Gastroesophageal sphincter (tissue), 4 donors: Measurements from ENCODE around the gene GNE. TPM values are rescaled to one million over a fixed set of nuclear protein-coding genes. Genes with fewer than 3 reads are reported as not detected.
"Not testable (repeated sequence)": the region's sequence is repeated elsewhere in the genome, so short reads cannot be mapped to it uniquely, and the experiment has no call there.

Experiments
- ATAC-seq: fragments of 150-250 bp; one replicate; pipeline ENCODE4 v1.9.1; 2016; ENCODE audit warnings: mild to moderate bottlenecking, moderate library complexity
- H3K27ac ChIP-seq, 4 donors: fragments of 200-600 bp; sonication (generic) in 3 of 4; 1 replicate in 3 of 4; 2 replicates in 1 of 4; pipeline ENCODE4 v1.5.1; 2016 to 2019
- H3K27me3 ChIP-seq: fragments of 200-600 bp; sonication (generic); one replicate; pipeline ENCODE4 v1.5.1; 2019
- H3K36me3 ChIP-seq, 2 donors: fragments of 200-600 bp; sonication (generic); one replicate each; pipeline ENCODE4 v1.5.1; 2019; ENCODE audit warnings: control low read depth in 1 of 2
- H3K4me1 ChIP-seq, 3 donors: fragments of 200-600 bp; sonication (generic); 1 replicate in 2 of 3; 2 replicates in 1 of 3; pipeline ENCODE4 v1.5.1; 2016 to 2019; ENCODE audit warnings: control low read depth in 2 of 3
- H3K4me3 ChIP-seq, 2 donors: fragments of 200-600 bp; sonication (generic); one replicate each; pipeline ENCODE4 v1.5.1; 2019; ENCODE audit warnings: mild to moderate bottlenecking in 1 of 2, moderate library complexity in 1 of 2
- H3K9me3 ChIP-seq, 3 donors: fragments of 200-600 bp; sonication (generic); one replicate each; pipeline ENCODE4 v1.5.1; 2017 to 2019; ENCODE audit warnings: control low read depth in 2 of 3
- EP300 ChIP-seq: sonication (generic); formaldehyde crosslinking; IDR thresholded peaks from one replicate; pipeline ENCODE4 v1.6.1; 2017; ENCODE audit warnings: antibody characterized with exemption, mild to moderate bottlenecking
- POLR2A ChIP-seq, 2 donors: fragments of 450-650 bp; IDR thresholded peaks; one replicate each; pipeline ENCODE4 v1.6.1; 2017; ENCODE audit warnings: antibody characterized with exemption in 2 of 2, mild to moderate bottlenecking in 2 of 2, moderate library complexity in 1 of 2
- POLR2AphosphoS5 ChIP-seq: sonication (generic); formaldehyde crosslinking; IDR thresholded peaks from one replicate; pipeline ENCODE4 v1.6.1; 2017; ENCODE audit warnings: antibody characterized with exemption
- WGBS, 2 donors: methylation state at CpG; one replicate each; pipeline ENCODE4 v1.1.5; 2018; ENCODE audit warnings: low coverage in 1 of 2; 5-methylcytosine and 5-hydroxymethylcytosine counted together
- total RNA-seq, 4 donors: library from RNA; depleted of rRNA; stranded (reverse); fragments of >200 nt; gene quantifications; one replicate each; pipeline ENCODE4 v1.1.0, GENCODE V29; 2016
- TF ChIP-seq, protein P1 (sequence below), 4 experiments: fragments of 200-600 bp in 2 of 4; fragments of 450-650 bp in 2 of 4; sonication (generic) in 1 of 4; IDR thresholded peaks; one replicate each; pipeline ENCODE4 v1.5.1; 2017 to 2019; ENCODE audit warnings: antibody characterized with exemption in 4 of 4, mild to moderate bottlenecking in 2 of 4, moderate library complexity in 2 of 4

GNE gene
- total RNA-seq, 4 donors from 2014 or later, result 27.3 to 34.2 (median 31.1) TPM

DNA sequence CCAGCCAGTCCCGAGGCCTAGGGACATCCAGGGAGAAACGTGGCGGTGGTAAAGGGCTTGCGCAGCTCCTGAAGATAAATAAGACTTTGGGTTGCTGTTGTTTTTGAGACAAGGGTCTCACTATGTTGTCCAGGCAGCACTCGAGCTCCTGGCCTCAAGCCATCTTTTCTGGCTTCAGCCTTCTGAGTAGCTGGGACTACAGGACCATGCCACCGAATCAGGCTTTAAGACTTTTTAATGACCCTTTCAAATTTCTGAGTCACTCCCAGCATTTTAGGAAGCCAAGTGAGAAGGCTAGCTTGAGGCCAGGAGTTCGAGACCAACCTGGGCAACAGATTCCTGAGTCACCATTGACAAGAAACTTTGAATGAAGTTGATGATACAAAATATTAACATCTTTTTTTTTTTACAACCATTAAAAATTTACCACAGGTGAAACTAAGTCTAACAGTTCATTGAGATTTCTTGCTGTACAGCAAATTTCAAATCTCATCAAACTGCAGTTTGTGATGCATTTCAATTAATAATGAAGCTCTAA lies 817 bp upstream of the GNE start:
- 54 to 65% methylated on average over 2 of the region's 7 CpGs for WGBS, 2 donors
- H3K27me3 ChIP-seq, result no peaks in the 10 kb centered on the region
- H3K4me1 ChIP-seq, result peaks cover 0 to 28% (median 8%) of the 10 kb centered on the region in 3 donors
- no peak for ATAC-seq
- peak overlapping the region; percentile 97 to 100 (median 100) for H3K27ac ChIP-seq
- no peaks in the 10 kb centered on the region for H3K36me3 ChIP-seq
- TF ChIP-seq POLR2AphosphoS5 (no peak), EP300 (no peak), POLR2A (IDR thresholded peaks at IDR 0.05) (no peak)
- TF ChIP-seq, protein P1, sequence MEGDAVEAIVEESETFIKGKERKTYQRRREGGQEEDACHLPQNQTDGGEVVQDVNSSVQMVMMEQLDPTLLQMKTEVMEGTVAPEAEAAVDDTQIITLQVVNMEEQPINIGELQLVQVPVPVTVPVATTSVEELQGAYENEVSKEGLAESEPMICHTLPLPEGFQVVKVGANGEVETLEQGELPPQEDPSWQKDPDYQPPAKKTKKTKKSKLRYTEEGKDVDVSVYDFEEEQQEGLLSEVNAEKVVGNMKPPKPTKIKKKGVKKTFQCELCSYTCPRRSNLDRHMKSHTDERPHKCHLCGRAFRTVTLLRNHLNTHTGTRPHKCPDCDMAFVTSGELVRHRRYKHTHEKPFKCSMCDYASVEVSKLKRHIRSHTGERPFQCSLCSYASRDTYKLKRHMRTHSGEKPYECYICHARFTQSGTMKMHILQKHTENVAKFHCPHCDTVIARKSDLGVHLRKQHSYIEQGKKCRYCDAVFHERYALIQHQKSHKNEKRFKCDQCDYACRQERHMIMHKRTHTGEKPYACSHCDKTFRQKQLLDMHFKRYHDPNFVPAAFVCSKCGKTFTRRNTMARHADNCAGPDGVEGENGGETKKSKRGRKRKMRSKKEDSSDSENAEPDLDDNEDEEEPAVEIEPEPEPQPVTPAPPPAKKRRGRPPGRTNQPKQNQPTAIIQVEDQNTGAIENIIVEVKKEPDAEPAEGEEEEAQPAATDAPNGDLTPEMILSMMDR (IDR thresholded peaks at IDR 0.05), result no peak
- peak overlapping the region; percentile 93 to 96 for H3K4me3 ChIP-seq
- H3K9me3 ChIP-seq, result no peaks in the 10 kb centered on the region

DNA sequence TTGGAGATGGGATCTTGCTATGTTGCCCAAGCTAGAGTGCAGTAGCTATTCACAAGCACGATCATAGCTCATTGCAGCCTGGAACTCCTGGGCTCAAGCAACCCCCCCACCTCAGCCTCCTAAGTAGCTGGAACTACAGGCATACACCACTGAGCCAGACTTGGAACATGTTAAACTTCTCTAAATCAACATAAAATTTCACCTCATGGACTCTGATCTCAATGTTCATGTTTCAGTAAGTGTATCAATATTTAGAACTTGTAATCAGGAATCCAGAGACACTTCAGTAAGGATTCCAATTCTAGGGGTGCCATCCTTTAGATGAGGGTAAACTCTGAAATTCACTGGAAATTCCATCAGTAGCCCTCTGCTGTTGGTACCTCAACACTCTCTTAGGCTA lies 6.8 kb downstream of the GNE start:
- H3K9me3 ChIP-seq, result no peaks in the 10 kb centered on the region
- ATAC-seq, result no peak
- no peaks in the 10 kb centered on the region for H3K27me3 ChIP-seq
- H3K4me3 ChIP-seq, result no peak overlapping the region
- peaks cover 0 to 46% (median 4%) of the 10 kb centered on the region in 3 donors for H3K4me1 ChIP-seq
- peaks cover 0 to 21% of the 10 kb centered on the region in 2 donors for H3K36me3 ChIP-seq
- H3K27ac ChIP-seq, result no peak overlapping the region
- WGBS, 2 donors, result 75 to 100% methylated on average over 1 of the region's 1 CpG
- TF ChIP-seq EP300 (no peak), POLR2A (IDR thresholded peaks at IDR 0.05) (no peak), POLR2AphosphoS5 (no peak)
- TF ChIP-seq, protein P1 (IDR thresholded peaks at IDR 0.05), result no peak

DNA sequence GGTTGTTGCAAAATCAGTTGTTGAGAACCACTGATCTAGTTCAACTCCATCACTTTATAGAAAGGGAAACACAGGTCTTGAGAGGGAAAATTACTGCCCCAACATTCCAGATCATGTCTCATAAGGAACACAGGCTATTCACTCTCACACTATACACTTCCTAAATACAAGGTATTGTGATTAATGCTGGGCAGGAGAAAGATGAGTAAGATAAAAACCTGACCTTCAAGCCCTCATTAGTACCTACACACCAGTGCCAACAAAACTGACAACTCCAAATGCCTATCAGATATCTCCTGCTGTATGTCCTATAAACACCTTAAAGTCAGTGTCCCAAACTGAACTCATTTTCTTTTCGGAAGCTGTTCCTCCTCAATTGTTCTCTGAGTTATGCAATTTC lies 8.2 kb downstream of the GNE start:
- 43 to 61% methylated on average over 1 of the region's 1 CpG for WGBS, 2 donors
- no peaks in the 10 kb centered on the region for H3K9me3 ChIP-seq
- no peak for TF ChIP-seq POLR2AphosphoS5
- TF ChIP-seq EP300, result no peak
- TF ChIP-seq, protein P1 (IDR thresholded peaks at IDR 0.05), result no peak
- no peak for TF ChIP-seq POLR2A (IDR thresholded peaks at IDR 0.05)
- no peak overlapping the region for H3K4me3 ChIP-seq
- H3K36me3 ChIP-seq, result peaks cover 0 to 35% of the 10 kb centered on the region in 2 donors
- no peak overlapping the region for H3K27ac ChIP-seq
- peaks cover 0 to 44% (median 4%) of the 10 kb centered on the region in 3 donors for H3K4me1 ChIP-seq
- ATAC-seq, result no peak
- H3K27me3 ChIP-seq, result no peaks in the 10 kb centered on the region

DNA sequence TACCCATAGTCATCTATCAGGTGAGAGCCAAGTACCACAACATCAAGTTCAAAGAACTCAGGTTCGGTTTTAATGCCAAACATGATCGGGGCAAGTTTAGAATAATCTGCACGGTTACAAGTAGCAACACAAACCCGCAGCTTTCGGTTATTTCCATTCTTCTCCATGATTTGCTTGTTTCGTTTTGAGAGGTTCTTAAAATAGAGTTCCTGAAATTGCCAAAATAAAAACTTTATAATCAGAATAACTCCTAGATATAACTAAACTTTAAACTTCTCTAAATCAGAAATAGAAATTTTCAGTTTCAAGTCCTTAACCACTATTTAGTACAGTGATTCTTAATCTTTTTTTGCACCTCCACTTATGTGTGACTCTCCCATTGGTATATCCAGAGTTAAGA lies 9.1 kb downstream of the GNE start:
- ATAC-seq, result no peak
- H3K36me3 ChIP-seq, result peaks cover 0 to 44% of the 10 kb centered on the region in 2 donors
- no peak overlapping the region for H3K27ac ChIP-seq
- peaks cover 0 to 38% (median 4%) of the 10 kb centered on the region in 3 donors for H3K4me1 ChIP-seq
- H3K27me3 ChIP-seq, result no peaks in the 10 kb centered on the region
- TF ChIP-seq POLR2AphosphoS5 (no peak), EP300 (no peak), POLR2A (IDR thresholded peaks at IDR 0.05) (no peak)
- TF ChIP-seq, protein P1 (IDR thresholded peaks at IDR 0.05), result no peak
- H3K4me3 ChIP-seq, result no peak overlapping the region
- H3K9me3 ChIP-seq, result no peaks in the 10 kb centered on the region
- WGBS, 2 donors, result 70% methylated on average over 6 of the region's 6 CpGs

DNA sequence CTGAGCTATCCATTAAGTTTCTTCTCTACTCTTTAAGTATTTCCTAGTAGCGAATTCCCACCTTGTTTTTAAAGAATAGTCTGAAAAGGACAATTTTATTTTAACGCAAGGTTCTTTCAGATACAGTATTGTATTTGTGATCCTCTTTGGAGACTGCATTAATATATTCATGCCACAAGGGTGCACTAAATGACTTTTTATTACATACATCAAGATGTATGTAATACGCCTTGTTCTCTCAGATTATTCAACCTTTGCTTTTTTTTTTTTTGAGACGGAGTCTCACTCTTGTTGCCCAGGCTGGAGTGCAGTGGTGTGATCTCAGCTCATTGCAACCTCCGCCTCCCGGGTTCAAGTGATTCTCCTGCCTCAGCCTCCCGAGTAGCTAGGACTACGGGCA lies 10.2 kb downstream of the GNE start:
- not testable (repeated sequence) for H3K27ac ChIP-seq, H3K9me3 ChIP-seq, ATAC-seq, H3K4me3 ChIP-seq, H3K27me3 ChIP-seq
- TF ChIP-seq, protein P1 (IDR thresholded peaks at IDR 0.05), result peak in 3 of 4 experiments; percentile 28 to 30 (median 29)
- Histone ChIP-seq H3K36me3 (peaks cover 0 to 55% of the 10 kb centered on the region in 2 donors), H3K4me1 (peaks cover 0 to 38% (median 4%) of the 10 kb centered on the region in 3 donors)
- WGBS, 2 donors, result 54 to 59% methylated on average over 7 to 8 of the region's 8 CpGs
